HepG2 (cell line): ENCODE results near the gene ELP1. TPM values are rescaled to one million over a fixed set of nuclear protein-coding genes. Genes with fewer than 3 reads are reported as not detected.

Experiments used
- ATAC-seq: fragments of 200-7000 bp; cut with Tn5 transposase; 3 replicates; pipeline ENCODE4 v1.9.1; 2020; ENCODE audit warnings: mild to moderate bottlenecking, moderate library complexity
- BruUV-seq: library from RNA; stranded (reverse); fragments of 400-500 nt; replicated peaks from 2 replicates; lab custom pipeline; 2021; lab: Mats Ljungman, UMichigan
- CTCF ChIA-PET: fragments of 300-600 bp; formaldehyde crosslinking; extraction: SDS; loops from one replicate; lab custom pipeline; 2021; ENCODE audit warnings: low total read pairs, inconsistent platforms, low intra/inter-chr PET ratio; lab: Yijun Ruan, JAX
- POLR2A ChIA-PET: fragments of 350-600 bp; sonication (Branson Sonifier 250); formaldehyde crosslinking; loops from one replicate; lab custom pipeline; 2020; ENCODE audit warnings: antibody characterized with exemption, inconsistent platforms; lab: Yijun Ruan, JAX
- DNase-seq: peaks from one replicate; pipeline ENCODE4 v3.0.0-alpha.2; 2015; ENCODE audit warnings: low spot score
- FAIRE-seq: peaks from 3 replicates; lab custom pipeline; 2011; peaks lifted over from hg19 to GRCh38; lab: Jason Lieb, UNC
- H2AFZ ChIP-seq: one replicate; pipeline ENCODE4 v1.6.1; 2011; ENCODE audit warnings: low read length, inconsistent platforms
- H3K27ac ChIP-seq: fragments of 300-600 bp; 3 replicates; pipeline ENCODE4 v1.8.0; 2011; ENCODE audit warnings: mixed run types, mild to moderate bottlenecking, mixed read lengths, low read length, inconsistent platforms; ENCODE audit not compliant: insufficient read depth; ENCODE audit errors: extremely low read length
- H3K27me3 ChIP-seq, 2 experiments: fragments of 200-600 bp in 1 of 2; 2 replicates in 1 of 2; 3 replicates in 1 of 2; pipeline versions ENCODE4 v1.6.0 to v1.8.0; 2011; ENCODE audit warnings: low read length in 2 of 2, mild to moderate bottlenecking in 2 of 2, moderate library complexity in 2 of 2, inconsistent platforms in 1 of 2; ENCODE audit not compliant: insufficient read depth in 2 of 2, control insufficient read depth in 1 of 2
- H3K36me3 ChIP-seq, 2 experiments: fragments of 200-600 bp in 1 of 2; replicated peaks in 1 of 2; 2 replicates in 1 of 2; 3 replicates in 1 of 2; pipeline versions ENCODE4 v1.5.1 to v1.8.0; 2011; ENCODE audit warnings: low read length in 2 of 2, inconsistent platforms in 1 of 2; ENCODE audit not compliant: insufficient read depth in 2 of 2, control insufficient read depth in 1 of 2
- H3K4me1 ChIP-seq: 2 replicates; pipeline ENCODE4 v1.5.1; 2012; ENCODE audit warnings: low read length, inconsistent platforms; ENCODE audit not compliant: insufficient read depth
- H3K4me2 ChIP-seq: 2 replicates; pipeline ENCODE4 v1.6.0; 2011; ENCODE audit warnings: low read depth, low read length, inconsistent platforms
- H3K4me3 ChIP-seq, 3 experiments: fragments of 200-600 bp in 1 of 3; sonication (generic), shearing (Covaris generic) in 1 of 3; replicated peaks in 1 of 3; 2 replicates each; pipeline ENCODE4 v1.5.1; 2011 to 2016; ENCODE audit warnings: low read length in 3 of 3, inconsistent platforms in 2 of 3, low read depth in 2 of 3, mild to moderate bottlenecking in 2 of 3, control low read depth in 1 of 3, mixed read lengths in 1 of 3; ENCODE audit not compliant: insufficient read depth in 1 of 3
- H3K79me2 ChIP-seq: one replicate; pipeline ENCODE4 v1.6.1; 2011; ENCODE audit warnings: low read length, inconsistent platforms; ENCODE audit not compliant: insufficient read depth
- H3K9ac ChIP-seq: 2 replicates; pipeline ENCODE4 v1.6.0; 2011; ENCODE audit warnings: mild to moderate bottlenecking, low read depth, low read length, inconsistent platforms; ENCODE audit not compliant: insufficient read depth
- H3K9me3 ChIP-seq: 2 replicates; pipeline ENCODE4 v1.5.1; 2012; ENCODE audit warnings: mild to moderate bottlenecking, low read length
- H4K20me1 ChIP-seq: 2 replicates; pipeline ENCODE4 v1.6.0; 2011; ENCODE audit warnings: inconsistent platforms, mild to moderate bottlenecking, low read length, moderate library complexity; ENCODE audit not compliant: insufficient read depth
- CTCF ChIP-seq: sonication (generic); formaldehyde crosslinking; IDR thresholded peaks from 2 replicates; pipeline ENCODE4 v1.5.0; 2020; ENCODE audit warnings: mild to moderate bottlenecking, missing genetic modification reagents, moderate library complexity
- FOXO1 ChIP-seq: sonication (generic); formaldehyde crosslinking; IDR thresholded peaks from 2 replicates; pipeline ENCODE4 v1.4.0; 2020; ENCODE audit warnings: missing genetic modification reagents
- KAT2B ChIP-seq: fragments of 150-350 bp; IDR thresholded peaks from 2 replicates; pipeline ENCODE4 v1.6.1; 2014; ENCODE audit warnings: low read depth, low read length, borderline replicate concordance
- ZNF576 ChIP-seq: sonication (generic); formaldehyde crosslinking; IDR thresholded peaks from 2 replicates; pipeline ENCODE4 v1.4.0; 2020; ENCODE audit warnings: mild to moderate bottlenecking, missing genetic modification reagents
- ZNF740 ChIP-seq: sonication (generic); formaldehyde crosslinking; IDR thresholded peaks from 2 replicates; pipeline ENCODE4 v1.4.0; 2020; ENCODE audit warnings: missing genetic modification reagents
- ZNF761 ChIP-seq: sonication (generic); formaldehyde crosslinking; conservative IDR thresholded peaks from 2 replicates; pipeline ENCODE4 v1.4.0; 2020; ENCODE audit warnings: mild to moderate bottlenecking, missing genetic modification reagents
- ZNF841 ChIP-seq: sonication (generic); formaldehyde crosslinking; IDR thresholded peaks from 2 replicates; pipeline ENCODE4 v1.8.1; 2023; ENCODE audit warnings: missing genetic modification reagents, borderline replicate concordance
- WGBS: methylation state at CpG from one replicate; pipeline ENCODE4 v1.1.6; 2017; ENCODE audit warnings: low lambda C conversion rate; 5-methylcytosine and 5-hydroxymethylcytosine counted together
- in situ Hi-C: cut with HindIII; loops from 2 replicates; pipeline ENCODE4 v1.10.0; 2017; ENCODE audit warnings: low pct_unique_long_range_greater_than_20kb; ENCODE audit not compliant: extremely low pct_ligation_motif_present
- intact Hi-C: fragments of 100-400 bp; cut with micrococcal nuclease; formaldehyde crosslinking; loops from one replicate; pipeline ENCODE4 v1.10.0; 2022; ENCODE audit not compliant: unreplicated experiment
- polyA plus RNA-seq, 8 experiments: library from polyadenylated mRNA; depleted of rRNA in 3 of 8; stranded (reverse) in 7 of 8; unstranded in 1 of 8; fragments of >200 nt; fragmentation: Illumina TruSeq in 4 of 8; extraction: Trizol in 4 of 8; gene quantifications; 2 replicates each; pipeline versions ENCODE4 v1.2.1 to v1.2.3, GENCODE V29; 2011 to 2016; ENCODE audit warnings: low read depth in 4 of 8, missing spikeins in 1 of 8, mixed read lengths in 1 of 8; ENCODE audit not compliant: insufficient read depth in 1 of 8
- total RNA-seq, 5 experiments: library from RNA; depleted of rRNA; stranded (reverse); fragments of >200 nt; fragmentation: Illumina TruSeq; extraction: Trizol; gene quantifications; 2 replicates each; pipeline ENCODE4 v1.2.3, GENCODE V29; 2016; ENCODE audit warnings: low read depth in 1 of 5

The ELP1 gene
- total and polyA plus RNA-seq, 2 of the 13 experiments (the other 11 are each of a cell fraction or from before 2014, with no cell fraction given) = 157 to 275 TPM

- TF ChIP-seq CTCF = peak; percentile 24; the same call in 1 of the 2 replicates
Measured at GRCh38 chr9:108864446-108864845, 69.5 kb downstream of the ELP1 start (continued).

- no peak overlapping the region for H3K9ac ChIP-seq
- H4K20me1 ChIP-seq = peaks cover 5% of the 10 kb centered on the region; the same call in 1 of the 2 replicates
- H3K36me3 ChIP-seq = peaks cover 0 to 20% of the 10 kb centered on the region in 2 experiments; a peak in 4 of 5 replicates
- H3K4me1 ChIP-seq = peaks cover 62% of the 10 kb centered on the region
- H3K4me3 ChIP-seq = no peak overlapping the region
- no peak for TF ChIP-seq KAT2B
- no peak for TF ChIP-seq ZNF576 (CRISPR knock-in tag)
- no peak for TF ChIP-seq FOXO1 (CRISPR knock-in tag)
- TF ChIP-seq ZNF841 = no peak
- no peak for TF ChIP-seq ZNF761
- TF ChIP-seq ZNF740 (CRISPR knock-in tag) = no peak
- H3K4me2 ChIP-seq = no peak overlapping the region
- in situ Hi-C loops (no loop called here), intact Hi-C loops (loop anchor here (10.0 kb wide), 1 partner anchor 89 kb away; no protein-coding TSS in a partner anchor)
- DNase-seq = no peak
- no peak for FAIRE-seq
- BruUV-seq = no TSS peak
- H2AFZ ChIP-seq = no peak overlapping the region
- CTCF ChIA-PET = no interaction called here
- no peaks in the 10 kb centered on the region for H3K79me2 ChIP-seq
- H3K27me3 ChIP-seq = no peaks in the 10 kb centered on the region
- POLR2A ChIA-PET = interaction anchor here (1.2 to 2.7 kb wide), 2 partner anchors 20 to 22 kb away, joined by 8 to 11 read pairs; no protein-coding TSS in a partner anchor
- 97% methylated on average over 3 of the region's 3 CpGs for WGBS
- peak overlapping the region; percentile 39 for H3K27ac ChIP-seq
- ATAC-seq = peak; percentile 2
- H3K9me3 ChIP-seq = no peaks in the 10 kb centered on the region
Measured at GRCh38 chr9:108863891-108864290, 70.0 kb downstream of the ELP1 start.
